LNCaP clone FGC (cell line): ENCODE data around the gene KCP.

ENCODE experiments used
- DNase-seq: peaks from one replicate; pipeline ENCODE4 v3.0.0-alpha.2; 2011; ENCODE audit warnings: low read depth
- H3K4me3 ChIP-seq: 2 replicates; pipeline ENCODE4 v1.5.1; 2011; ENCODE audit warnings: mild to moderate bottlenecking, low read depth, low read length, control low read depth
- TF ChIP-seq, protein P1 (sequence below): IDR thresholded peaks from 2 replicates; pipeline ENCODE4 v1.5.1; 2012; ENCODE audit warnings: mild to moderate bottlenecking; ENCODE audit not compliant: control insufficient read depth, insufficient read depth; ENCODE audit errors: extremely low read depth

KCP gene

DNA sequence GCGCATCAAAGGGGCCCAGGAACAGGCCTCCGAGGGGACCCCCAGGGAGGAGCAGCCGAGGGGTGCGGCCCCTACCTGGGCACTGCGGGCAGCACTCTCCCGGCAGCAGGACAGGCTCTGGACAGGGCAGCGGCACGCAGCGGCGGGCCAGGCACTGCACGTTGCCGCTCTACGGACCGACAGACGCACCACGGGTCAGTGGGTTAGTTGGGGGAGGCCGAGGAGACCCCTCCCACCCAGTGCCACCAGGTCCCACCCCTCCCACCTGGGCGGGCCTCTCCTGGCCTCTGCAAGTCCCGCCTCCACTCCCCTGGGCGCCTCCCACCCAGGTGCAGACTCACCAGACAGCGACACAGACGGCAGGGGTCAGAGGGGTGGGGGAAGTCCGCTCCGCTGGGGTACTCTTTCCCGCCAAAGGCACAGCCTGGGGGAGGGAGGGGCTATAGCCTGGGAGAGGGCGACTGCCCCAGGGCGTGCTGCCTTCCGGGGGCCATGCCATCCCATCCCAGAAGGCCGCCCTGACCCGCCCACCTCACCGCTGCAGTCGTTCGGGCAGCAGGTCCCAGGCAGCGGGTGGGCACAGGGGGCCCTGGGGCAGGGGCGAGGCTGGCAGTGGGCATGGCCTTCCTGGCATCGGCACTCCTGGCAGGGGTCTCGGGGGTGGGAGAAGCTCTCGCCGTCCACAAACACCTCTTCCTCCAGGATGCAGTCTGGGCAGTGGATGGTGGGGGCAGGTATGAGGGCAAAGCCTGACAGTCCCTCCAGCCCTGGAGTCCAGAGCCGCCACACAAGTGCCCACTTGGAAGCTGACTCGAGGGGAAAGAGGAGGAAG is 19.2 kb downstream of the KCP start:
- 0 out of 2 replicates have a peak overlapping the region, but pooled peaks have one; percentile 4 for H3K4me3 ChIP-seq

DNA sequence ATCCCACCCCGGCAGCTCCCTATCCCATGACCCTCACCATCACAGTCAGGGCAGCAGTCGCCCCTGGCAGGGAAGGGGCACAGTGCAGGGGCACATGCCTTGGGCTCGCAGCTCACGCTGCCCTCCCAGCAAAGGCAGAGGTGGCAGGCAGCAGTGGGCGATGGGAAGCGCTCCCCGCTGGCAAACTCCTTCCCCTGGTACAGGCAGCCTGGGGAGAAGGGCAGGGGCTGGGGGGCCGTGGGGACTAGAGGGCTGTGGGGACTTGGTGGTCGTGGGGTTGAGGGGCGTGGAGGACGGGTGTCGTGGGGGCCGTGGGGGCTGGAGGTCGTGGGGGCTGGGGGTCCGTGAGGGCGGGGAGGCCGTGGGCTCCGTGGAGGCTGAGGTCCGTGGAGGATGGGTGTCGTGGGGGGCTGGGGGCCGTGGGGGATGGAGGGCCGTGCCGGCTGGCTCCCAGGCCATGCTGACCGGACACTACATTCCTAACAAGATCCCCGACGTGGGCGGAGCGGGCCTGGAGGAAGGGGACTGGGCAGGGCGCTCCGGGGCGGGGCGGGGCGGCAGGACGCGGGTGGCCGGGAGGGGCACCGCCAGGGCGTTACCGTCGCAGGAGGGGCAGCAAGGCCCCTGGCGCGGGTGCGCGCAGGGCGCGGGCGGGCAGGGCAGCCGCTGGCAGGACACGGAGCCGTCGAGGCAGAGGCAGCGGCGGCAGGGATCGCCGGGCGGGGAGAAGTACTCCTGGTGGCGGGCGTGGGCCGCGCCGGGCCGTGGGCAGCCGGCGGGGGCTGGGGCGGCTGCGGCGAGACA is 20.0 kb downstream of the KCP start:
- TF ChIP-seq, protein P1, sequence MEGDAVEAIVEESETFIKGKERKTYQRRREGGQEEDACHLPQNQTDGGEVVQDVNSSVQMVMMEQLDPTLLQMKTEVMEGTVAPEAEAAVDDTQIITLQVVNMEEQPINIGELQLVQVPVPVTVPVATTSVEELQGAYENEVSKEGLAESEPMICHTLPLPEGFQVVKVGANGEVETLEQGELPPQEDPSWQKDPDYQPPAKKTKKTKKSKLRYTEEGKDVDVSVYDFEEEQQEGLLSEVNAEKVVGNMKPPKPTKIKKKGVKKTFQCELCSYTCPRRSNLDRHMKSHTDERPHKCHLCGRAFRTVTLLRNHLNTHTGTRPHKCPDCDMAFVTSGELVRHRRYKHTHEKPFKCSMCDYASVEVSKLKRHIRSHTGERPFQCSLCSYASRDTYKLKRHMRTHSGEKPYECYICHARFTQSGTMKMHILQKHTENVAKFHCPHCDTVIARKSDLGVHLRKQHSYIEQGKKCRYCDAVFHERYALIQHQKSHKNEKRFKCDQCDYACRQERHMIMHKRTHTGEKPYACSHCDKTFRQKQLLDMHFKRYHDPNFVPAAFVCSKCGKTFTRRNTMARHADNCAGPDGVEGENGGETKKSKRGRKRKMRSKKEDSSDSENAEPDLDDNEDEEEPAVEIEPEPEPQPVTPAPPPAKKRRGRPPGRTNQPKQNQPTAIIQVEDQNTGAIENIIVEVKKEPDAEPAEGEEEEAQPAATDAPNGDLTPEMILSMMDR = no peak
- H3K4me3 ChIP-seq = no peak overlapping the region
- DNase-seq = no peak

More for the DNA sequence above, 19.2 kb downstream of the KCP start:
- TF ChIP-seq, protein P1 = no peak
- DNase-seq = no peak

DNA sequence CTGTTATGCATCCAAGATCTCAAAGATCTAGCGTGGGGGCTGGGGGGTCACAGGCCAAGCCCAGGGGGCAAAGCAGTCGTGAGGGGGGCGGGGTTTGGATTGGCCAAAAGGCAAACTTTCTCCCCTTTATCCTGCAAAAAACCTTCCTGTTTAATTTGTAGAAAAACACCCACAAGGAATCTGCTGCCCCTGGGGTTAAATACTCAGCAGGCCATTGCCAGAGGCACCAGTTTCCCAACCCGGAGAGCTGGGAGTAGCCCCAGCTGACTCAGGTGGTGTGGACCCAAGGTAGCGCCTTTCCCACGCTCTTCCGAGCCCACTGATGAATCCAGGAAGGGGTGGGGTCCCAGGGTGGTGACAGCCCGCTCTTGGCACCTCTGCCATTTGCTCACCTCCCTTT is 21.4 kb downstream of the KCP start:
- H3K4me3 ChIP-seq = no peak overlapping the region
- TF ChIP-seq, protein P1 = no peak
- DNase-seq = no peak

DNA sequence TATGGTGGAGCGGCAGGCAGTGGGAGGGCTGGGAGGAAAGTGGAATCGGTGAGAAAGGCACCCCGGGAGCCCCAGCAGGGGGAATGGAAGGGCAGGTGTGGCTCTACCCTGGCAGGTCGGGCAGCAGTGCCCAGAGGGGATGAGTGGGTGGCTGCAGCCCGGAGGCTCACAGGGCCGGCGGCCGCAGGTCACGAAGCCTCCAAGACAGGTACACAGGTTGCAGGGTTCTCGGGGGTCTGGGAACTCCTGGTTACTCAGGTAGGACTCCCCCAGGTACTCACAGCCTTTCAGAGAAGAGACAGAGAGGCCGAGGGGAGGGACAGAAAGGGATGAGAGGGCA is 21.8 kb downstream of the KCP start:
- no peak for DNase-seq
- H3K4me3 ChIP-seq = no peak overlapping the region
- TF ChIP-seq, protein P1 = no peak

DNA sequence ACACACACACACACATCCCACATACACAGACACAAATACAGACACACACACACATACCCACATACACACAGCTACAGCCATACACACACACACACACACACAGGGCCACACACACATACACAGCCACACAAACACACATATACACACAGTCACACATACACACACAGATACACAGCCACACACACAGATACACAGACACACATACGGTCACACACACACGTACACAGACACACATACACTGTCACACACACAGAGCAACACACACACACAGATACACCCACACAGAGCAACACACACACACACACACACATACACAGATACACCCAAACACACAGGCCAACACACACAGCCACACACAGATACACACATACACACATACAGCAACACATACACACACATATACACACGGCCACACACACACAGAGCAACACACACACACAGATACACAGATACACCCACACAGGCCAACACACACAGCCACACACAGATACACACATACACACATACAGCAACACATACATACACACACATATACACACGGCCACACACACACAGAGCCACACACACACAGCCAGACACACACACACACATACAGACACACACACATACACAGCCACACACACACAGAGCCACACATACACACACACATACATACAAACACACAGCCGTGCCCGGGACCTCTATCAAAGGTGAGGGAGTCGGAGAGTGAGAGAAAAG is 22.3 kb downstream of the KCP start:
- DNase-seq = no peak
- no peak overlapping the region for H3K4me3 ChIP-seq
- TF ChIP-seq, protein P1 = no peak

DNA sequence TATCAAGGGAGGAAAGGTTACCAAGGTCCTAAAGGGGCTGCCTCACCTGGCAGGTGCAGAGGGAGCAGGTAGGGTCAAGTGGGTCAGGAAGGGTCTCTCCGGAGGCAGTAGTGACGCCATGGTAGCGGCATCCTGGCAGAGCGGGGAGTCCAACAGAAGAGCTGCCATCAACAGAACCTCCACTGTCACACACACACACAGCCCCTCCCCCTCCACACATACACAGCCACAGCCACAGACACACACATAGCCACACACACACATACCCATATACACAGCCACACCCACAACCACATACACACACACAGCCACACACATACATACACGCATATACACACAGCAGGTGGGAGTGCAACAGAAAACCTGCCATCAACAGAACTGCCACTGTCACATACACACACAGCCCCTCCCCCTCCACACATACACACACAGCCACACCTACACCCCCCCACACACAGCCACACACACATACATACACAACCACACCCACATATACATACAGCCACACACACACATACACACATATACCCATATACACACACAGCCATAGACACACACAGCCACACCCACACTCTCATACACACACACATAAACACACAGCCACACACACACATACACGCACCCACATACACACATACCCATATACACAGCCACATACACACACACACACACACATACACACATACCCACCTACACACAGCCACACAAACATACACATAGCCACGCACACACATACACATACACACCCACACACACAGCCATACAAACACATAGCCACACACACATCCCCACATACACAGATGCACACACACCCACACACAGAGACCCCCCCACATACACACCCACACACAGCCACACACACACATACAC is 23.1 kb downstream of the KCP start:
- TF ChIP-seq, protein P1 = no peak
- H3K4me3 ChIP-seq = no peak overlapping the region

More for the DNA sequence above, 23.1 kb downstream of the KCP start:
- DNase-seq = no peak
